ENCODE measurements around the gene ESR1.
"Not testable (repeated sequence)": the region's sequence is repeated elsewhere in the genome, so short reads cannot be mapped to it uniquely, and the experiment has no call there.

The ESR1 gene

DNA sequence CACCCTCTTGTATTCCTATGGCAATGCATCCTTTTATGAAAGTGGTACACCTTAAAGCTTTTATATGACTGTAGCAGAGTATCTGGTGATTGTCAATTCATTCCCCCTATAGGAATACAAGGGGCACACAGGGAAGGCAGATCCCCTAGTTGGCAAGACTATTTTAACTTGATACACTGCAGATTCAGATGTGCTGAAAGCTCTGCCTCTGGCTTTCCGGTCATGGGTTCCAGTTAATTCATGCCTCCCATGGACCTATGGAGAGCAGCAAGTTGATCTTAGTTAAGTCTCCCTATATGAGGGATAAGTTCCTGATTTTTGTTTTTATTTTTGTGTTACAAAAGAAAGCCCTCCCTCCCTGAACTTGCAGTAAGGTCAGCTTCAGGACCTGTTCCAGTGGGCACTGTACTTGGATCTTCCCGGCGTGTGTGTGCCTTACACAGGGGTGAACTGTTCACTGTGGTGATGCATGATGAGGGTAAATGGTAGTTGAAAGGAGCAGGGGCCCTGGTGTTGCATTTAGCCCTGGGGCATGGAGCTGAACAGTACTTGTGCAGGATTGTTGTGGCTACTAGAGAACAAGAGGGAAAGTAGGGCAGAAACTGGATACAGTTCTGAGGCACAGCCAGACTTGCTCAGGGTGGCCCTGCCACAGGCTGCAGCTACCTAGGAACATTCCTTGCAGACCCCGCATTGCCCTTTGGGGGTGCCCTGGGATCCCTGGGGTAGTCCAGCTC is 292.1 kb downstream of the ESR1 start:
- no peak for DNase-seq

DNA sequence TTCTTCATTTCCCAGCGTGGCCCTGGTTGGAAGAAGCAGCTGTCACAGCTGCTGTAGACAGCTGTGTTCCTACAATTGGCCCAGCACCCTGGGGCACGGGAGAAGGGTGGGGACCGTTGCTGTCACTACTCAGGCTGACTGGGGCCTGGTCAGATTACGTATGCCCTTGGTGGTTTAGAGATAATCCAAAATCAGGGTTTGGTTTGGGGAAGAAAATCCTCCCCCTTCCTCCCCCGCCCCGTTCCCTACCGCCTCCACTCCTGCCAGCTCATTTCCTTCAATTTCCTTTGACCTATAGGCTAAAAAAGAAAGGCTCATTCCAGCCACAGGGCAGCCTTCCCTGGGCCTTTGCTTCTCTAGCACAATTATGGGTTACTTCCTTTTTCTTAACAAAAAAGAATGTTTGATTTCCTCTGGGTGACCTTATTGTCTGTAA is 292.7 kb downstream of the ESR1 start:
- no peak for DNase-seq

DNA sequence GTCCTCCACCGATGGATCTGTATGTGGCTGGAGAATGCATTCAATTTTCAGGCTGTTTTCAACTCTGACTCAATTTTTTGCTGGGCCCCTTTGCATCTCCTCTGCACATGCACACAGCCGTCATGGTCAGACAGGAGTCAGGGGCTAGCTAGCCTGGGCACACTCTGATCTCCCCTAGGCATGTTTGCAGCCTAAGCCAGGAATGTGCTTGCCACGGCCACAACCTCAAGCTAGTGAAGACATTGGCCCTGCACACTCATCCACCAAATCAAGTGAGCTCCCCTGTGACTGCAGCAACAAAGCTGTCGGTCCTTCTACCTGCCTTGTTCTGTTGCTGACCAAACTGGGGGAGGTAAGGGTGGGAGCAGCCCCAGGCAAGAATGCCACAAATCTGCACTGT is 300.5 kb downstream of the ESR1 start:
- DNase-seq: no peak

DNA sequence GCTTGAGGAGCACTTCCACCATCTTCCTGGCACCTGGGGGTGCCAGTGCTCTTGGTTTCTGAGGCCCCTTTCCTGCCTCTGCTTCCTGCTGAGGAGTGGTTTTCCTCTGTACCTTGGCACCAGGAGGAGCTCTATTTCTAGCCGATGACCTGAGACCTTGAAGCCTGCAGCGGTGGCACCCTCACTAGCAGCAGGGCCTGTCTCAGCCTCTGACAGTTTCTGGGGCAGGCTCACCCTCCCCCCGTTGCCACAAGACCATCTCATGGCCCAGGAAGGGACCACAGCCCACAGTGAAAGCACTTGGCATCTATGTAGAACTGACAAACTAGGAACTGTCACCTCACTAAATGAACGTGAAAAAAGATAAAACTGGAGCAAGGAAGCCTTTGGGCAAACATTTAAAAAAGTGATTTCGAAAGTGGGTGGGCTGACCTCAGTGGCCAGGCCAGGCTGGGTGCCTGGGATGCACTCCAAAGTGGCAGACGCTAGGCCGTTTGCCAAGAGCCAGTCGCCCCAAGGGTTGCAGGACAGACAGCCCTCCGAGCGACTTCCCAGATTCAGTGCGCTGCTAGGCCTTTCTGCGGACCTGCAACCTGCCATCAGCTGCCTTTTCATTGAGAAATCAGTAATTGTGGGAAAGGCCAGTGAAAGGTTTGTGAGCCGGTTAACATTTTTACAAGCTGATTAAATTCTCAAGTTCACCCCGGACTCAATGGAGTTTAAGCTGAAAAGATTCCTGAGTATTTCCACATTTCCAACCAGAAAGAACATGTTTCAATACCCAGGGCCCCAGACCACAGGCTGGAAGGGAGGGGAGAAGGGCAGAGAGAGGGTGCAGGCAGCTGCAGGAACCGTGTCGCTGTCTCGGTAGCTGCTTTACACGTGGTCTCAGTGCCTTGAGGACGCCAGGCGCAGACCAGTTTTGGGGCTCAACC is 303.7 kb downstream of the ESR1 start:
- no peak for DNase-seq

DNA sequence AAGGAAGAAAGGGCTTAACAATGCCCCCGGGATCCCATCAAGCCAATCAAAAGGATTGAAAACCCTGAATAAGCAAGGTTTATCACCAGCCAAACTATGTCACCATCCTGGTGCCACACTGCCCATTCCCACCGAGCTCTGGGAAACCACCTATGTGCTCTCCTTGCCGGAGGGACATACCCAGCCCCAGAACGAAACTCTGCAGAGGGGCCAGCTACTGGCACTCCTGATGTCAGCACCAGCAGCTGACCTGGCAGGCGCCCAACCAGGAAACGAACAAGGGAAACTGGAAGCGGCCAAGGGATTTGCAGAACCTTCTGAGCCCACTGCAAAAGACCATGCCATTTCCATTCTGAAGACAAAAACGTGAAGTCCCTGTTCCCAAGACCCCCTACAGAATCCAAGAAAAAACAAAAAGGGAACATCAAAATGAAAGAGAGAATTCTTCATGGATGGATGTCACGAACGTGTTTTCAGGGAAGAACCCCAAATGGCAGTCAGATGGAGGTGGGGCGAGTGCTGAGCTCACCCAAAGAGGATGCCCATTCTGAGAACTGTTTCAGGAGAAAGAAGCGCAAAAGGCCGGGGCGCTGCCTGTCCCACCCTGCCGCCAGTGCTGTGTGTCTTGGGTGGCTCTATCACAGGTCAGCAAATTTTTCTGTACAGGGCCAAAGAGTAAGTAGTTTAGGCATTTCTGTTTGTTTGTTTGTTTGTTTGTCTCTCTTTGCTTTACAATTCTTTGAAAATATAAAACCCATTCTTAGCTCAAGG is 305.2 kb downstream of the ESR1 start:
- no peak for DNase-seq

DNA sequence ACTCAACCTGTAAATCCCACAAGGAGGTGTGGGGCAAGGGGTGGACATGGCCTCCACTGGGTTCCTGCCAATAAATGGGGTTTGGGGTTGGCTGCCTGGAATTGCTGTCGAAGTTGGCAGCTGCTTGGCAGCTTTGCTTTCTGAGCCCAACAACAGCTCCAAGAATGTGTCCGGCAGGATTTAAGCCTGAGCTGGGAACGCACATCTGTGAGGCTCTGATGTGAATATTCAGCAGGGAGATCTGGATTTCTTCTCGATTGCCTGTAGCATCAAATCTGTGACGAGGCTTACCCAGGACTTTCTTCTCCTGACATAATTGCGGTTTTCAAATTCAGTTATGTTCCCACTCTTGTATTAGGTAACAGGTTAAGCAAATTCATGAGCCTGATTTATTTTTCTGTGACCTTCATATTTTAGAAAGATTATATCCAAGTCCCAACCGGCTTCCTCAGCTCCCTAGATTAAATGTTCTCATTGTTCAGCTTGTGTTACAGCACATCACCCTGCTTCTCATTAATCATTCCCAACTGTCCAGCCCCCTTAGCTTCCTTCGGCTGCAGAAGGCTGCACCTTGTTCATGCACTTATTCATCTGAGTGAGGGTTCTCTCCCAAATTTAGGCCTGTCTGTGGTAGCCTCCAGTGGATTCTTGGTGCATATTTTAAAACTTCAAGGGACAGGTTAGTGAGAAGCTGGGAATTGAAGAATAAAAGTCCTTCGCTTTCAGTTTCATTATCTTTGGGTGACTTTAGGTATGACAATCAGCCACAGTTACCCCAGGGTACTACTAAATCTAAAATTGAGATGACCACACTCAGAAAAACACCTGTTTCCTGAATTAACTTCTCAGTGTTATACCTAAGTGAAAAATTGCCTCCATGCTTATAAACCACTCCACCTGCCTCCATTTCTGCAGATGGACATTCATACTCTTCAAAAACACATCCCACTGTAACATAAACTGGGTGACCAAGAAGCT is 310.0 kb downstream of the ESR1 start:
- DNase-seq: no peak

DNA sequence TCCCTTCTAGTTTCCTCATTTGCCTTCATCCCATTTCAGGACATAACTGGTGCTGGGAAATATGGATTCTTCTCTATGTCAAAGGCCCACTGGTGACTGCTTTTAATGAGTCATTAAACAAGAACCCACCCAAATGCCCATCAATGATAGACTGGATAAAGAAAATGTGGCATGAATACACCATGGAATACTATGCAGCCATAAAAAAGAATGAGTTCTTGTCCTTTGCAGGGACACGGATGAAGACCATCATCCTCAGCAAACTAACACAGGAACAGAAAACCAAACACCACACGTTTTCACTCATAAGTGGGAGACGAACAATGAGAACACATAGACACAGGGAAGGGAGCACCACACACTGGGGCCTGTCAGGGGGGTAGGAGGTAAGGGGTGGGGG is 310.7 kb downstream of the ESR1 start:
- no peak for DNase-seq

DNA sequence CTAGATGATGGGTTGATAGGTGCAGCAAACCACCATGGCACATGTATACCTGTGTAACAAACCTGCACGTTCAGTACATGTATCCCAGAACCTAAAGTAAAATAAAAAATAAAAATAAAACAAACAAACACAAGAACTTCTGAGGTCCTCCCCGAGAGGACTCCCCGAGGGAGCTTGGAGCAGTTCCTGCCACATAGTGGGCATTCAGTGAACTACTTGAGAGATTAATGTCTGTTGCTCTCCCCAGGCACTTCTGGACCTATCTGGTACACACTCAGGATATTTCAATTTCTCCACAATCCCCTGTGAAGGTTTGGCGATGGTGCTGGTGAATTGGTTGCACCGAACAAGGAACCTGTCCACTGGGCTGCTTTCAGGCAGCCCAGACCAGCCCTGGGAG is 311.2 kb downstream of the ESR1 start:
- no peak for DNase-seq

DNA sequence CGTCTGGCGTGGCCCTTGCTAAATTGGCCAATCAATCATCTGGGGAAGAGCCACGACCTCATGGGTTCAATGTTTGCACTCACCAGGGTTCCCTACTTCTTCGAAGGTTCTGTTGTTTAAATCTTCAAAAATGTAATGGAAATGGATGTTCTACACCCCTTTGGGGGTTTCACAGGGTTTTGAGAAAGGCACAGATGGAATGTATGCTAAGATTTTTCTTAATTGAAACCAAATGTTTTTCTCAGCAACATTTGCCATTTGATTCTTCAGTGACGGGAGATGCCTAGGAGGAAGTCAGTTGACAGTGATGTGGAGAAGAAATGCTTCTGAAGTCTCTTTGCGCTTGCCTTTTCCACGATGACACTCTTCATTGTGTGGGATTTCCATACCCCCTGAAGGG is 312.3 kb downstream of the ESR1 start:
- no peak for DNase-seq

DNA sequence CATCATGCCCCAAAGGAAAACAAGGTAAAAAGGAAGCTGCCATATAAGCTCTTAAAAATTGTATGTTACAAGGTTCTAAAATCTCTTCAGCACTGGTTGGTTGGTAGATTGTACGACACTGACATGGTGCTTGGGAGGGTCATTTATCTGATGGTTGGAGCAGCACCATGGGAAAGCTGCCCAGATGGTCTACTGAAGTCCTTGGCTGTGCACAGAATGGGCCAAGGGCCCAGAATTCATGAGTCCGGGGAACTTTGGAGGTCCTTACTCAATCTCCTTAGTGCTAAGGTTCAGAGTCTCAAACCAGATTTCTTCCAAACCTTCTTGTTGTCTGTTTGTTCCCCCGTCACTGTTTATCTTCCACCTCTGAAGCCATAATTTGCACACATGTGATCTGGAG is 314.4 kb downstream of the ESR1 start:
- no peak for DNase-seq

DNA sequence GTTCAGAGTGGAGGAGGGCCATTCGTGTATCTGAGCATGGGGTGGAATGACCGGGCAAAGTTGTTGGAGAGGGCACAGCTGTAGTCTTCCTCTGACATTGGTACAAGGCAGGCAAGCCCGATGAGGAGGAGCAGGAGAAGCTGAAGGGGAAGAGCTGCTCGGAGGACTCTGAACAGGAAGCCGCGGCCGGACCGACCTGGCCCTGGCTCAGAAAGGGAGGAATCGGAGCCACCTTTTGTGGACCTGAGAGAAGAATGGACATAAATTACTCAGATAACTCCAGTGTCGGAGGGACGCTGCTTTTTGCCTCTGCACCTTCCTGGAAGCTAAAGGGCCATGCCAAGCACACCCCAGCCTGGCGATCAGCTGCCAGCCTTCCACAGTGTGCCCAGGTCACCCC is 315.0 kb downstream of the ESR1 start:
- no peak for DNase-seq

DNA sequence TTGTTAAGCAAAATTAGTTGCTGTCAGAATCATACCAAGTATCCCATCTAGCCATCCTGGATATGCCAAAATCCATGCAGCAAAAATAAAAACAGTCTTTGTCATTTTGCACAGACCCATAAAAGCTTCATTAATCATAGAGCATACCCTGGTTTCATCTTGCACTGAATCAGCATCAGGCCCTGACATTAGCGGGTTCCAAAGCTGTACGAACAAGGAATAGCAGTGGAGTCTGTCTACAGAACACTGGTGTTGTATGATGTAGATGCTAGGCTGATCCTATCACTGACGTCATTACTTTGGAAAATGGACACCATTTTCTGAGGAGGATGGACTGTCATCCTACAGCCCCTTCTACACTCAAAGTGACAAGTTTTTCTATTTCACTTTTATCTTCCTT is 315.6 kb downstream of the ESR1 start:
- no peak for DNase-seq

DNA sequence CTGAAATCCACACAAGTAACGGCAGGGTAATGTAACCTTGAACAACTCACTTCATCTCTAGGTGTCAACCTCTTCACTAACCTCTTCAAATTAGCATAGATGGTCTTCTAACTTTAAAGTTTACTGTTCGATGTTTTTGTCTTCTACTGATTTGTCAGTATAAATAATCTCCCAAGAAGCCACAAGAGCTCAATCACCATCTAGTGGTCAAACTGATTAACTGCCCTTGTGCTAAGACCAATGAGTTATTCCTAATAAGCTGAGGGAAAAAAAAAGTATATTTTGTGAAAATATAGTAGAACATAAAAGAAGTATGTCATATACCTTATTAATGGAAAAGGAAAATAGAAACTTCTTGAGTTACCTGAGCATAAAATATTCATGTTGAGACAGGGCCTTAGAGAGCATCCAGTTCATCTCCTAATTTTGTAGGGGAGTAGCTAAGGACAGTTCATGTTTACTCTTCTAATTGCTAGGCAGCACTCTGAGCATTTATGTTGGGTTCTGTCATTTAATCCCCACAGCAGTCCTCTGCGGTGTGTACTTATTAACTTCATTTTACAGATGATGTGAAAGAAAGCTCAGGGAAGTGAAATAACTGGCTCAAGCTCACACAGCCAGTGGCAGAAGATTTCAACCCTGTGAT is 317.1 kb downstream of the ESR1 start:
- no peak for DNase-seq

DNA sequence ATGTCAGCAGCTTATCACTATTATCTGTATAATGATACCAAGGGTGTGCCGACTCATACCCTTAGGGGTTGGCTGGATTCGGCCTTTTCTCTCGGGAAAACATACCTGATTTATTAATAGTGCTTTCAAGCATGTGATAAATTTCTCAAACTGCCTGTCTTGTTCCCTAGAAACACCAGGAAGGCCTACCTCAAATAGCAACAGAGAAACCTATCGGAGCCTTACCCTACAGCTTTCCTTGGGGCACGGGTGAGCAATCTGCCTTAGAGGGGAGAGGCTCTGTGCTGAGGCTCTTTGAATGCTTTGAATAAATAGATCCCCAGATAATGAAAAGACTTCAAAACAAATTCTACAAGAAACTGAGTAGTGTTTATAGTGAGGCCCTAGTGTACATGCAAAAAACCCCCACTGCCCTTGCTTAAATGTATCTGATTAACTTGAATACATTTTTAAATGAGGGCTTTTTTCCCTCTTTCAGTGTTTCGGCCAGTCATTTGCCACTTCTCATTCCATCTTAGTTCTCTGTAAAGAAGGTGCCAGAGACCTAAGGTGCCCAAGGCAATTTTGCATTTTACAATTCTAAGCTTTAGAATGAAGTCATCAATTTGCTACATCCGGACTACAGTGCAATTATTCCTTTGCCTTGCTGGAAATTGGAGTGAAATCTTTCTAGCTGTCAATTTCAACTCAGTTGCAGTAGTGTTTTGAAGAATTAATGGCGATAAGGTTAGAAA is 320.1 kb downstream of the ESR1 start:
- no peak for DNase-seq

DNA sequence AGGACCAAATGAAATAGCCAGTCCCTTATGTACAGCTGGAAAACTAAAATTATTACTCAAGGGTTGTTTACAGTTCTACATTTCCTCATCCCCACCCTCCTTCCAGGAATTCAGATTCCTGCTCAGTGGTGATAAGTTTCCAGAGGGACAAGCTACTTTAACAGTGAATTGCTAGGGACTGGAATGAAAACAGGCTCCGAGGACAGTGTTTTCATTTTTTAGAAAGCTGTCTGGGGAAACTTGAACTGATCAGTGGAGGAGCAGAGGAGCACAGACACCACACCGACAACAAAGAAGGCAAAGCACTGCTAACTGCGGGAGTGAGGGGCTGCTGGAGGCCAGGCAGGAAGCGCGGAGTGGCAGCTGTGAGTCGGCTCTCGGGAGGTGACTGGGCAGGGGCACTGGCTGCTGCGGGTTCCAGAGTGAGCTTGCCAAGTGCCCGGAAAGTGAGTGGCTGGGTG is 322.2 kb downstream of the ESR1 start:
- DNase-seq: no peak

DNA sequence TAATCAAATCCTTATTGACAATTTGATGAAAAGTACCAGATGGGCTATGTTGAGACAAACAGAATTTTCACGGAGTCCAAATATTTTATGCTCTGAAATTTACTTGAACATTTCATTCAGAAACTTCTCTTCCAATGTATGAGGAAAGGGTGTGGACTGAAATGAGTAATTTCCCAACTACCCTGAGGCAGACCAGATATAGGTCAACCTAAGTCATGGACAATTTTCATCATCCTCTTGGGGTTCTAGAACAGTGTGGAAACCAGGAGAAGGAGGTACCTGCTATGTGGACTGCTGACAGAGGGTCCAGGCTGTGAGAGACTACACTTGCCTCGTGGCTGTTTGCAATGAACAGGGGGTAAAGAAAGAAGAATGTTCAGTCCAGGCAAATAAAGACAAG is 323.0 kb downstream of the ESR1 start:
- no peak for DNase-seq

DNA sequence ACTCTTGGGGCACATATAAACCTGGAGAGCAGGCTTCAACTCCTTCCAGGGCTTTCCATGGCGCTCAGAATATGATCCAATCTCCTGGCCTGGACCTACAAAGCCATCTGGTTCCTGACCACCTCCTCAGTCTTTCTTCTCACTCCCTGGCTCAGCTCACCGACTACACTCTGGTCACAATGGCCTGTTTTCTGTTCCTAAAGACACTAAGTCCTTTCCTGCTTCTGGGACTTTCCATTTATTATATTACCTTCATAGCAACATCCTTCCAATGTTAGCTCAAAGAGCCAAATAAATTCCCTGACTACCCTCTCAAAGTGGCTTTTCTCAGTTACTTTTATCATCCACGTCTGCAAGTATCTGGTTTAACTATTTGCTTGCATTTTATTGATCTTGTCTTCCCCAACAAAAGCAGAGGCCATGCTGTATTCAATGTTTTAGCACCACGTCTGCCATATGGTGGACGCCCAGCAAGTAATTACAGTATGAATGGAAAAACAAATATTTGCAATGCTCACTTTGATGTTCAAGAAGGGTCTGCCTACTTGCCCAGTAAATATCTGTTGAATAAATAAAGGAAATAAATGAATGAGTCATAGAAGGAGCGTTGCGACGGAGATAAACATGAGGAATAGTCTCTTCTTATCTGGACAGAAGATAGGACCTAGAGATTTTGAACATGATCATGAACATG is 328.4 kb downstream of the ESR1 start:
- DNase-seq: no peak

DNA sequence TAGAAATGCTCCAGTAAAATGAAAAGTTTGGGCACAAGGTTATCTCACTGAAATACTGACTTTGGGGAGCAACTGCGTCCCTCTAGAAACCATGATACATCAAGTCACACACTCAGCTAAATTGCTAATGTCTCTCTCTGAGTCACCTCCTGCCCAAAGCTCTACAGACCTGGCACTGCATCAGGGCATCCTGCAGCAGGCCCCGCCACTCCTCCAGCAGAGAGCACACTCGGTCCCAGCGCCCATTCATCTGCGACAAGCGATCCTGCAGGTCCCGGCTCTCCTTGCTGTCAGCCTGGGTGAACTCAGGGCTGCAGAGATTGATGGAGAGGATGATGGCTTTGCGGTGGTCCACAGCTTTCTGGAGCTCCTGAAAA is 329.0 kb downstream of the ESR1 start:
- no peak for DNase-seq

DNA sequence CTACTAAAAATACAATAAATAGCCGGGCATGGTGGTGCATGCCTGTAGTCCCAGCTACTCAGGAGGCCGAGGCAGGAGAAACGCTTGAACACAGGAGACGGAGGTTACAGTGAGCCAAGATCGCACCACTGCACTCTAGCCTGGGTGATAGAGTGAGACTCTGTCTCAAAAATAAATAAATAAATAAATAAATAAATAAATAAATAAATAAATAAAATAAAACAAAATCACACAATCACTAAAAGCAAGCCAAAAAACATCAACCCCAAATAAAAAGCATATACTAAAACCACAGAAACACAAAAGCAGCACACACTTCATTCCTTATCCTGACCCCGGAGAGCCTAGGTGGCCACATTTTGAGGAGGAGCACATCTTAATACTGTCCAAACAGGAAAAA is 330.9 kb downstream of the ESR1 start:
- not testable (repeated sequence) for DNase-seq

DNA sequence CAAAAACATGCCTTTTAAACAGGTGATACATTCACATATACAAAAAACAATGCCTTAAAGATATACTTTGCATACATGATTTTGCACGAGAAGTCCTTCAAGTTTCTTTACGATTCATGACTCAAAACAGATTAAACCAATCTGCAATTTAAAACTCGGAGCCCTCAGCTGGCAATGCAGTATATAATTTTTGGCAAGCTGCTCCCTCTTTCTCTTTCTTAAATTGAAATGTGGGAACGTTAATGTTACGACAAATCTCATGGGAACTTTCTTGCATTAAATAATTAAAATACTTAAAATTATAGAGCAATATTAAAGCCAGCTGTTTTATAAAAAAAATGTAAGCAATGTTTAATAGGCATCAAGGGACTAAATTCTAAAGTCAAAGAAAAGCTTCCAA is 334.6 kb downstream of the ESR1 start:
- no peak for DNase-seq
